Astrocyte (in vitro differentiated cells and primary cell): ENCODE results near the gene PPP1R12C. TPM values are rescaled to one million over a fixed set of nuclear protein-coding genes. Genes with fewer than 3 reads are reported as not detected.

Experiments
- DNase-seq: peaks from one replicate; pipeline ENCODE4 v3.0.0-alpha.2; 2010; ENCODE audit warnings: low read depth
- FAIRE-seq: peaks from 2 replicates; lab custom pipeline; 2011; peaks lifted over from hg19 to GRCh38; lab: Jason Lieb, UNC
- H2AFZ ChIP-seq: 2 replicates; pipeline ENCODE4 v1.6.0; 2012; ENCODE audit warnings: low read depth, low read length, inconsistent platforms
- H3K27ac ChIP-seq: 2 replicates; pipeline ENCODE4 v1.5.1; 2011; ENCODE audit warnings: low read depth, low read length, inconsistent platforms
- H3K27me3 ChIP-seq: 2 replicates; pipeline ENCODE4 v1.6.0; 2011; ENCODE audit warnings: low read length, inconsistent platforms; ENCODE audit not compliant: insufficient read depth
- H3K36me3 ChIP-seq: 2 replicates; pipeline ENCODE4 v1.5.1; 2011; ENCODE audit warnings: low read length, inconsistent platforms; ENCODE audit not compliant: insufficient read depth
- H3K4me1 ChIP-seq: 2 replicates; pipeline ENCODE4 v1.5.1; 2011; ENCODE audit warnings: low read length, inconsistent platforms; ENCODE audit not compliant: insufficient read depth
- H3K4me2 ChIP-seq: 2 replicates; pipeline ENCODE4 v1.6.0; 2012; ENCODE audit warnings: low read length, inconsistent platforms
- H3K4me3 ChIP-seq: 2 replicates; pipeline ENCODE4 v1.5.1; 2011; ENCODE audit warnings: low read depth, mild to moderate bottlenecking, low read length, inconsistent platforms; ENCODE audit not compliant: insufficient read depth
- H3K79me2 ChIP-seq: 2 replicates; pipeline ENCODE4 v1.6.0; 2012; ENCODE audit warnings: mild to moderate bottlenecking, low read length, inconsistent platforms; ENCODE audit not compliant: insufficient read depth
- H3K9ac ChIP-seq: 2 replicates; pipeline ENCODE4 v1.6.0; 2012; ENCODE audit warnings: mild to moderate bottlenecking, low read length, inconsistent platforms
- H3K9me3 ChIP-seq: 2 replicates; pipeline ENCODE4 v1.5.1; 2012; ENCODE audit warnings: low read depth, mild to moderate bottlenecking, low read length, inconsistent platforms; ENCODE audit not compliant: insufficient read depth
- H4K20me1 ChIP-seq: 2 replicates; pipeline ENCODE4 v1.6.0; 2012; ENCODE audit warnings: low read length, inconsistent platforms; ENCODE audit not compliant: insufficient read depth
- H3K27ac Mint-ChIP-seq: one replicate; pipeline ENCODE4 v1.8.0; 2021; ENCODE audit warnings: mild to moderate bottlenecking, mixed read lengths; ENCODE audit not compliant: unreplicated experiment
- H3K27me3 Mint-ChIP-seq: one replicate; pipeline ENCODE4 v1.8.0; 2021; ENCODE audit warnings: low read depth, mixed read lengths; ENCODE audit not compliant: unreplicated experiment
- H3K36me3 Mint-ChIP-seq: one replicate; pipeline ENCODE4 v1.8.0; 2021; ENCODE audit warnings: low read depth, mixed read lengths; ENCODE audit not compliant: unreplicated experiment
- H3K4me1 Mint-ChIP-seq: one replicate; pipeline ENCODE4 v1.8.0; 2021; ENCODE audit warnings: low read depth, mixed read lengths; ENCODE audit not compliant: unreplicated experiment
- H3K4me3 Mint-ChIP-seq: one replicate; pipeline ENCODE4 v1.8.0; 2021; ENCODE audit warnings: mild to moderate bottlenecking, moderate library complexity, mixed read lengths; ENCODE audit not compliant: unreplicated experiment
- H3K9me3 Mint-ChIP-seq: one replicate; pipeline ENCODE4 v1.8.0; 2021; ENCODE audit warnings: mild to moderate bottlenecking, mixed read lengths; ENCODE audit not compliant: unreplicated experiment
- EZH2 ChIP-seq: IDR thresholded peaks from 2 replicates; pipeline ENCODE4 v1.6.1; 2012; ENCODE audit warnings: mild to moderate bottlenecking, low read length, inconsistent platforms; ENCODE audit not compliant: insufficient read depth
- total RNA-seq: library from RNA; stranded (reverse); gene quantifications from 2 replicates; pipeline ENCODE4 v1.2.1, GENCODE V29; 2021
- TF ChIP-seq, protein P1 (sequence below): IDR thresholded peaks from 2 replicates; pipeline ENCODE4 v1.5.1; 2011; ENCODE audit warnings: low read depth, mild to moderate bottlenecking, inconsistent platforms, low read length, moderate library complexity; ENCODE audit not compliant: insufficient read depth

Gene PPP1R12C
- total RNA-seq, 1 donor from 2014 or later: 86.2 TPM

DNA sequence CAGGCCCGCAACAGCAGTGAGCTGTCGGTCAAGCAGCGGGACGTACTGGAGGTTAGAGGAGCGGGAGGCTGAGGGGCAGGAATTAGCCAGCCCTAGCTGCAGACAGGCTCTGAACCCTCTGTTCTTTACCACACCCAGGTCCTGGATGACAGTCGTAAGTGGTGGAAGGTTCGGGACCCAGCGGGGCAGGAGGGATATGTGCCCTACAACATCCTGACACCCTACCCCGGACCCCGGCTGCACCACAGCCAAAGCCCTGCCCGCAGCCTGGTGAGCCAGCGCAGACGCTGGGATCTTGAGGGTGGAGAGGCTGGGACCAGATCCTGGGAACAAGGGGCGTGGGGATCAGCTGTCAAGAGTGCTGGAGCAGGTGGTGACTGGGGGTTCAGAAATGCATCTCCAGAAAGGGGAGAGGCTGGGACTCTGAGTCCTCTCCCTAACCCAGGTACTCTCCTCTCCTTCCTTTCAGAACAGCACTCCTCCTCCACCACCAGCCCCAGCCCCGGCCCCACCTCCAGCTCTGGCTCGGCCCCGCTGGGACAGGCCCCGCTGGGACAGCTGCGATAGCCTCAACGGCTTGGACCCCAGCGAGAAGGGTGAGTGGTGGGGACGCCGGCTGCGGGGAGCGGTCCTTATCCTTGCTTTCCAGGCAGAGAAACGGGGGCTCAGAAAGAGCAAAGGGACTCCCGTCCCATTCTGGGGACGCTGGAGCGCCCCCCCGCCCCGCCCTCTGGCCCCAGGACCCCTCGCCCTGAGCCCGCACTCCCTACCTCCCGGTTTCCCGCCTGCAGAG is 31.3 kb downstream of the PPP1R12C start:
- Histone ChIP-seq H3K36me3 (no peaks in the 10 kb centered on the region), H3K9me3 (peaks cover 4% of the 10 kb centered on the region), H3K9ac (no peak overlapping the region), H3K4me3 (peak overlapping the region; percentile 52), H2AFZ (no peak overlapping the region), H3K4me2 (peak overlapping the region; percentile 91), H3K27ac (no peak overlapping the region), H3K79me2 (no peaks in the 10 kb centered on the region), H3K27me3 (peaks cover 44% of the 10 kb centered on the region), H3K4me1 (peaks cover 28% of the 10 kb centered on the region), H4K20me1 (peaks cover 37% of the 10 kb centered on the region)
- no peaks in the 10 kb centered on the region for H3K9me3 Mint-ChIP-seq
- no peak for DNase-seq
- H3K4me1 Mint-ChIP-seq: peaks cover 14% of the 10 kb centered on the region
- H3K36me3 Mint-ChIP-seq: peaks cover 6% of the 10 kb centered on the region
- H3K27ac Mint-ChIP-seq: no peak overlapping the region
- H3K27me3 Mint-ChIP-seq: peaks cover 25% of the 10 kb centered on the region
- no peak for FAIRE-seq
- peak overlapping the region; percentile 67 for H3K4me3 Mint-ChIP-seq
- TF ChIP-seq, protein P1, sequence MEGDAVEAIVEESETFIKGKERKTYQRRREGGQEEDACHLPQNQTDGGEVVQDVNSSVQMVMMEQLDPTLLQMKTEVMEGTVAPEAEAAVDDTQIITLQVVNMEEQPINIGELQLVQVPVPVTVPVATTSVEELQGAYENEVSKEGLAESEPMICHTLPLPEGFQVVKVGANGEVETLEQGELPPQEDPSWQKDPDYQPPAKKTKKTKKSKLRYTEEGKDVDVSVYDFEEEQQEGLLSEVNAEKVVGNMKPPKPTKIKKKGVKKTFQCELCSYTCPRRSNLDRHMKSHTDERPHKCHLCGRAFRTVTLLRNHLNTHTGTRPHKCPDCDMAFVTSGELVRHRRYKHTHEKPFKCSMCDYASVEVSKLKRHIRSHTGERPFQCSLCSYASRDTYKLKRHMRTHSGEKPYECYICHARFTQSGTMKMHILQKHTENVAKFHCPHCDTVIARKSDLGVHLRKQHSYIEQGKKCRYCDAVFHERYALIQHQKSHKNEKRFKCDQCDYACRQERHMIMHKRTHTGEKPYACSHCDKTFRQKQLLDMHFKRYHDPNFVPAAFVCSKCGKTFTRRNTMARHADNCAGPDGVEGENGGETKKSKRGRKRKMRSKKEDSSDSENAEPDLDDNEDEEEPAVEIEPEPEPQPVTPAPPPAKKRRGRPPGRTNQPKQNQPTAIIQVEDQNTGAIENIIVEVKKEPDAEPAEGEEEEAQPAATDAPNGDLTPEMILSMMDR: no peak
- peak; percentile 77 for TF ChIP-seq EZH2

- no peak overlapping the region for H3K4me3 ChIP-seq
- peaks cover 29% of the 10 kb centered on the region for H4K20me1 ChIP-seq
- Mint-ChIP-seq H3K27me3 (peaks cover 40% of the 10 kb centered on the region), H3K36me3 (peaks cover 2% of the 10 kb centered on the region), H3K27ac (no peak overlapping the region), H3K9me3 (peaks cover 2% of the 10 kb centered on the region), H3K4me3 (no peak overlapping the region), H3K4me1 (peaks cover 12% of the 10 kb centered on the region)
- FAIRE-seq (no peak), DNase-seq (no peak)
- H3K36me3 ChIP-seq: no peaks in the 10 kb centered on the region
- peaks cover 56% of the 10 kb centered on the region for H3K27me3 ChIP-seq
- H3K79me2 ChIP-seq: no peaks in the 10 kb centered on the region
- H3K4me1 ChIP-seq: peaks cover 30% of the 10 kb centered on the region
- H3K9me3 ChIP-seq: peaks cover 4% of the 10 kb centered on the region
- no peak for TF ChIP-seq EZH2
- TF ChIP-seq, protein P1: no peak
- H3K4me2 ChIP-seq: no peak overlapping the region
- H3K9ac ChIP-seq: no peak overlapping the region
- no peak overlapping the region for H3K27ac ChIP-seq
- no peak overlapping the region for H2AFZ ChIP-seq
Observed at GRCh38 chr19:55084416-55084815, 33.0 kb downstream of the PPP1R12C start.
